GM12878 (cell line): Measurements from ENCODE around the gene NTN3.

Experiments used
- ATF2 ChIP-seq: IDR thresholded peaks from 2 replicates; pipeline ENCODE4 v1.6.1; 2012; ENCODE audit warnings: low read length, inconsistent platforms
- EZH2 ChIP-seq: IDR thresholded peaks from 2 replicates; pipeline ENCODE4 v1.6.1; 2012; ENCODE audit warnings: low read depth, mild to moderate bottlenecking, control low read depth, inconsistent platforms, low read length, borderline replicate concordance; ENCODE audit not compliant: control insufficient read depth
- FOXK2 ChIP-seq: fragments of 450-650 bp; IDR thresholded peaks from 2 replicates; pipeline ENCODE4 v1.6.1; 2017; ENCODE audit warnings: mild to moderate bottlenecking, moderate library complexity
- NFIC ChIP-seq: IDR thresholded peaks from 2 replicates; pipeline ENCODE4 v1.6.1; 2012; ENCODE audit warnings: low read depth, mild to moderate bottlenecking, inconsistent platforms, low read length, moderate library complexity
- NR2C2 ChIP-seq: IDR thresholded peaks from 2 replicates; pipeline ENCODE4 v1.6.1; 2011; ENCODE audit warnings: borderline replicate concordance, low read depth; ENCODE audit not compliant: control insufficient read depth, insufficient read length
- PAX5 ChIP-seq: IDR thresholded peaks from 2 replicates; pipeline ENCODE4 v1.6.1; 2011; ENCODE audit warnings: low read depth, low read length, borderline replicate concordance
- RAD21 ChIP-seq: IDR thresholded peaks from 2 replicates; pipeline ENCODE4 v1.6.1; 2011; ENCODE audit warnings: mild to moderate bottlenecking, low read depth, low read length, moderate library complexity; ENCODE audit not compliant: insufficient read depth
- RCOR1 ChIP-seq: conservative IDR thresholded peaks from 2 replicates; pipeline ENCODE4 v1.6.1; 2012; ENCODE audit warnings: low read depth, low read length, improper control_type of control experiment
- REST ChIP-seq: IDR thresholded peaks from 2 replicates; pipeline ENCODE4 v1.6.1; 2012; ENCODE audit warnings: mild to moderate bottlenecking, low read depth, low read length
- SP1 ChIP-seq: IDR thresholded peaks from one replicate; pipeline ENCODE4 v1.6.1; 2011; ENCODE audit warnings: low read depth, low read length
- TAF1 ChIP-seq: IDR thresholded peaks from 2 replicates; pipeline ENCODE4 v1.6.1; 2011; ENCODE audit warnings: mild to moderate bottlenecking, low read depth, low read length, borderline replicate concordance
- YY1 ChIP-seq: IDR thresholded peaks from 2 replicates; pipeline ENCODE4 v1.6.1; 2011; ENCODE audit warnings: low read depth, mild to moderate bottlenecking, low read length
- TF ChIP-seq, protein P1 (sequence below), 3 experiments: IDR thresholded peaks in 2 of 3; conservative IDR thresholded peaks in 1 of 3; 2 replicates each; pipeline ENCODE4 v1.5.1; 2011; ENCODE audit warnings: low read depth in 3 of 3, low read length in 3 of 3, mild to moderate bottlenecking in 3 of 3, control low read depth in 2 of 3, moderate library complexity in 2 of 3, inconsistent platforms in 1 of 3, mixed read lengths in 1 of 3; ENCODE audit not compliant: control insufficient read depth in 2 of 3, insufficient read depth in 1 of 3; ENCODE audit errors: extremely low read depth in 1 of 3

DNA sequence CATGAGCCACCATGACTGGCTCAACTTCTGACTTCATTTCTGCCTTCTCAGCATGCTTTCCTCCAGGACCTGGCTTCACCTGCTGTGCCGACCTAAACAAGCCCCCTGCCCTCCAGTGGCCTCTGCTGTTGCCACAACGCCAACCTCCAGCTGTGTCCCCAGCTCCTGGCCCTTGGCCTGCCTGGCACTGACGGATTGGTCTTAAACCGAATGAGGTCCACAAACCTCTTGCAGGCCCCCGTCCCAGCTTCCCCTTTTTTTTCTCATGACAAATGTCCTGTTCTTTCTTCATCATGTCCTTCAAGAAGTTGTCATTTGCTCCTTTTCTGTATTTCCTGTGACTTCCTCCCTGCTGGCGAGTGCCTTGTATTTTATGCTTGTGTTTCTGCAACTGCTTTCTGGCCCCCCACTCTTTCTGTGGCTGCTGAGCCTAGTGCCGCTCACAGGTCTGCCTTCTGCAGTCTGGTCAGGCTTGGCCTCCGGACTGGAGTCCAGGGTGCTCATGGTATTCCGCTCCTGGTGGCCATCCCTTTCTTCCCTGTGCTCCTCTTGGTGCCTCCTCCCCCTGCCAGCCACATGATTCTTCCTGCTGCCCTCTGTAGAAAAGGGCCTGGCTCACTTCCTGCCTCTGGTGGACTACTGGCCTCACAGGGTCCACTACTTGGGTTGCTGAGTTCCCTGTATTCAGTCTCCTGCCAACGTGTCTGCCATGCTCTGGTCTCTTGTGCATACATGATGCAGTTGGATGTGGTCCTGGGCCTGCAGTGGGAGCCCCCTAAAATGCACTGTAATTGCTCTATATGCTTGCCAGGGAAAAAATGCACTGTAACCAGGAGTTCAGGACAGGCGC, 45.5 kb downstream of the NTN3 start:
- TF ChIP-seq, protein P1, sequence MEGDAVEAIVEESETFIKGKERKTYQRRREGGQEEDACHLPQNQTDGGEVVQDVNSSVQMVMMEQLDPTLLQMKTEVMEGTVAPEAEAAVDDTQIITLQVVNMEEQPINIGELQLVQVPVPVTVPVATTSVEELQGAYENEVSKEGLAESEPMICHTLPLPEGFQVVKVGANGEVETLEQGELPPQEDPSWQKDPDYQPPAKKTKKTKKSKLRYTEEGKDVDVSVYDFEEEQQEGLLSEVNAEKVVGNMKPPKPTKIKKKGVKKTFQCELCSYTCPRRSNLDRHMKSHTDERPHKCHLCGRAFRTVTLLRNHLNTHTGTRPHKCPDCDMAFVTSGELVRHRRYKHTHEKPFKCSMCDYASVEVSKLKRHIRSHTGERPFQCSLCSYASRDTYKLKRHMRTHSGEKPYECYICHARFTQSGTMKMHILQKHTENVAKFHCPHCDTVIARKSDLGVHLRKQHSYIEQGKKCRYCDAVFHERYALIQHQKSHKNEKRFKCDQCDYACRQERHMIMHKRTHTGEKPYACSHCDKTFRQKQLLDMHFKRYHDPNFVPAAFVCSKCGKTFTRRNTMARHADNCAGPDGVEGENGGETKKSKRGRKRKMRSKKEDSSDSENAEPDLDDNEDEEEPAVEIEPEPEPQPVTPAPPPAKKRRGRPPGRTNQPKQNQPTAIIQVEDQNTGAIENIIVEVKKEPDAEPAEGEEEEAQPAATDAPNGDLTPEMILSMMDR (IDR thresholded peaks at IDR 0.05 in 2 of 3, conservative IDR thresholded peaks at IDR 0.05 in 1 of 3; ENCODE audit: control insufficient read depth in 2 of 3, extremely low read depth in 1 of 3, insufficient read depth in 1 of 3, low read depth in 3 of 3, low read length in 3 of 3) = no peak
- TF ChIP-seq REST (no peak), TAF1 (no peak), SP1 (no peak), RCOR1 (no peak), EZH2 (no peak), YY1 (no peak), NR2C2 (no peak), ATF2 (no peak), PAX5 (no peak), RAD21 (no peak), NFIC (no peak), FOXK2 (no peak)
